Left hindlimb (tissue), 1 donor: ENCODE data around the gene TSC2.

Experiments used
- DNase-seq: peaks from one replicate; pipeline ENCODE4 v3.0.0-alpha.2; 2018

TSC2 gene

GRCh38 chr16:2071454-2072202 is 23.8 kb downstream of the TSC2 start:
- DNase-seq: peak; percentile 32

GRCh38 chr16:2072926-2073325 is 25.1 kb downstream of the TSC2 start:
- DNase-seq: no peak

- DNase-seq: peak; percentile 28
Observed at GRCh38 chr16:2074071-2074470, 26.3 kb downstream of the TSC2 start.

GRCh38 chr16:2075631-2076030 is 27.8 kb downstream of the TSC2 start:
- DNase-seq: peak; percentile 26

GRCh38 chr16:2076072-2076865 is 28.5 kb downstream of the TSC2 start:
- DNase-seq: peak; percentile 28

- DNase-seq: no peak
Observed at GRCh38 chr16:2077016-2077415, 29.2 kb downstream of the TSC2 start.

GRCh38 chr16:2077696-2078095 is 29.9 kb downstream of the TSC2 start:
- no peak for DNase-seq

GRCh38 chr16:2078096-2078495 is 30.3 kb downstream of the TSC2 start:
- DNase-seq: peak; percentile 25

- peak; percentile 18 for DNase-seq
Observed at GRCh38 chr16:2078691-2079090, 30.9 kb downstream of the TSC2 start.

- DNase-seq: peak; percentile 26
Observed at GRCh38 chr16:2079311-2079800, 31.6 kb downstream of the TSC2 start.

GRCh38 chr16:2079991-2080390 is 32.2 kb downstream of the TSC2 start:
- DNase-seq: no peak

GRCh38 chr16:2081201-2082084 is 33.7 kb downstream of the TSC2 start:
- peak; percentile 31 for DNase-seq

- DNase-seq: peak; percentile 76
Observed at GRCh38 chr16:2082171-2082982, 34.6 kb downstream of the TSC2 start.

- DNase-seq: no peak
Observed at GRCh38 chr16:2082983-2083364, 35.2 kb downstream of the TSC2 start.

GRCh38 chr16:2083409-2083808 is 35.6 kb downstream of the TSC2 start:
- no peak for DNase-seq

GRCh38 chr16:2083876-2084780 is 36.3 kb downstream of the TSC2 start:
- DNase-seq: no peak

GRCh38 chr16:2084895-2085625 is 37.3 kb downstream of the TSC2 start:
- no peak for DNase-seq

- DNase-seq: no peak
Observed at GRCh38 chr16:2085669-2086068, 37.9 kb downstream of the TSC2 start.

- no peak for DNase-seq
Observed at GRCh38 chr16:2086106-2086742, 38.4 kb downstream of the TSC2 start.
